GM21360 (cell line): ENCODE measurements around the gene DARS1.
A peak's percentile ranks its signal among the peaks of the same experiment; 100 is the strongest.

Experiments used
- ATAC-seq: cut with Tn5 transposase; IDR thresholded peaks from one replicate; pipeline ENCODE4 v1.9.1; 2021; ENCODE audit warnings: mild to moderate bottlenecking, moderate library complexity; ENCODE audit not compliant: unreplicated experiment

Gene DARS1

GRCh38 chr2:136016836-136017235 lies 31.4 kb upstream of the DARS1 start:
- ATAC-seq: no peak

DNA sequence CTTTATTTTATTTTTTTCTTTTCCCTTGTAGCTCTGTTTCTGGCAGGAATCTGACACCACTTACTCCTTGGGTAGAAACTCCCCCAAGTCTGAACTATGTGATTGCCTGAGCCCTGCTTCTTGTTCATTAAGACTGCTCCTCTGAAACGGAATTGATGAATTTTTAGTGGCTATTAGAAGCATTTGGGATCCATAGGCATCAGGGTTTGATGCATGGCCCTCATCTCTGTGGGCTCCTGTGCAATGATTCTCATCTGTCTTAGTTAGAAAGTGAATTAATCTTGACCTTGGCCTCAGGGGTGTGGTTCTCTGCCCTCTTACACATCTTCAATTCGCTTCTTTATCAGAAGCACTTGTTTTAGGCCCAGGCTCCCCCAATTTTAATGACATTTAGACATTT lies 31.0 kb upstream of the DARS1 start:
- ATAC-seq: no peak

DNA sequence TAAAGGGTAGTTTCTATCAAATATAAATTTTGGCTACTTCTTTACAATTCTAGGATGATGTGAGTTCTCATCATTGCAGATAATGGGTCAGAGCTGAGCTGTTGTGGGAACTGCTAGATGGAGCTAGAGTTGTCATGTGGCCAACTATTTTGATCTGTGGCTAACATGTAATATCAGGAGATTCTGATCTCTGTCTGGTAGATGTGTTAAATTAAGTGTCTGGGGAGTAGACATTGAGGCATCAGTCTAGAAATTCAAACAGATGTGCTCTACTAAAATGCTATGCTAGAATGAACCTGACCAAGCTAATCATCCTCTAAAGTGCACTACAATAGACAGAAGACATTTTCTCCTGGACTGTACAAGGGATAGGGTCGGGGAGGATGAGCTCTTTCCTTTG lies 30.3 kb upstream of the DARS1 start:
- no peak for ATAC-seq

DNA sequence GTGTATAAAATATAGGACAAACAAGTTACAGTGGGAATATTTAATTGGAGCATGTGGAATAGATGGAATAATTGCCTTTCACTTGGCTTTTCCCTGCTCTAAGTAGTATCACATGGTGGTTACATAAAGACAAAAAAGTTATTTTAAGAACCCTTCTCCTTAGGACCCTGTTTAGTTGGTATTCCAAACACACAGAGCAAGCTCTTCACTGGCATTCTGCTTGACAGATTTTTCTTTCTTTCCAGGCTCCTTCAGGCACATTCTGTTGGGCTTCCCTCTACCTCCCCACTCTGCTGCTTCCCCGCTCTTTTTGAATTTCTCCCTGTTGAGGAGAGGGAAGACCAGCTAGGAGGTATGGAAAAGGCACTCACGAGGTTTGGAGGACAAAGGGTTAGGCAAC lies 29.0 kb upstream of the DARS1 start:
- no peak for ATAC-seq

- ATAC-seq: no peak
These were observed 28.5 kb upstream of the DARS1 start for GRCh38 chr2:136013955-136014354.

DNA sequence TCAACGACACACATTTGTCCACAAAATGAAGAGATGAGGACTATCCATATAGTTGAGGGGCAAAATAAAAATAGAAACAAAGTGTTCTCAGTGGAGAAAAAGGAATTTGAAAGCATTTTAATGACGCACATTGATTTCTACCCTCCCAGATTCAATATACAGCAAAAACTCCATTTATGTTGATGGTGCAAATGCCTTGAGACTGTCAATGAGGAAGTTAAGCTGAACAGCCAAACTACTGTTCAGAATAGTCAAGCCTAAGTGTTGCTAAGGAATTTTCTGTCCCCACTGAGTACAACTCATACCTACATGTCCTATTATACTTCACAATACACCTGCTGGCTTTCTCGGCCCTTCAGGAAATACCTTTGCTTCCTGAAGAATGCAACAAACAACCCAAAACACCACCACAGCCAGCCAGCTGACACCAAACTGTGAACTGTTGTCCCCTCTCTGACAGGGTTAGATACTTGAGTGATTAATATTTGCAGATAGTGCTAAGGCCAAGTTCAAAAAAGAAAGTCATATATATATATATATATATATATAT lies 27.8 kb upstream of the DARS1 start:
- no peak for ATAC-seq

- no peak for ATAC-seq
These were observed 26.9 kb upstream of the DARS1 start for GRCh38 chr2:136012315-136012714.

DNA sequence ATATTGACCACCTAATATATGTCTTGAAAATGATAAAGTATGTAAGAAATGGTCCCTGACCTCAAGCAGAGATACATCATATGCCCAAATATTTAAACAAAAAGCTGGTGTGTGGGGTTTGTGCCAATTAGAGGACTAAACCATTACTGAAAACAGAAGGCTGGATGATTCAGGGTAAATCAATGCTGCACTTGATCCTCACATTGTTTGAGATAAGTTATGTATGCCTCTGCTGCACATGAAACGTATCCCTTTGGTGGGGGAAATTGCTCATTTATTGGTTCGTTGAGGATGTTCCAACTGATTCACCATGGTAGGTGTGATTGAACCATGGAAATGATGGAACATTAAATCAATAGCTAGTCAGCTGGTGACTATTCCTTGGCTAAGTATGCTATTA lies 24.7 kb upstream of the DARS1 start:
- ATAC-seq: no peak

DNA sequence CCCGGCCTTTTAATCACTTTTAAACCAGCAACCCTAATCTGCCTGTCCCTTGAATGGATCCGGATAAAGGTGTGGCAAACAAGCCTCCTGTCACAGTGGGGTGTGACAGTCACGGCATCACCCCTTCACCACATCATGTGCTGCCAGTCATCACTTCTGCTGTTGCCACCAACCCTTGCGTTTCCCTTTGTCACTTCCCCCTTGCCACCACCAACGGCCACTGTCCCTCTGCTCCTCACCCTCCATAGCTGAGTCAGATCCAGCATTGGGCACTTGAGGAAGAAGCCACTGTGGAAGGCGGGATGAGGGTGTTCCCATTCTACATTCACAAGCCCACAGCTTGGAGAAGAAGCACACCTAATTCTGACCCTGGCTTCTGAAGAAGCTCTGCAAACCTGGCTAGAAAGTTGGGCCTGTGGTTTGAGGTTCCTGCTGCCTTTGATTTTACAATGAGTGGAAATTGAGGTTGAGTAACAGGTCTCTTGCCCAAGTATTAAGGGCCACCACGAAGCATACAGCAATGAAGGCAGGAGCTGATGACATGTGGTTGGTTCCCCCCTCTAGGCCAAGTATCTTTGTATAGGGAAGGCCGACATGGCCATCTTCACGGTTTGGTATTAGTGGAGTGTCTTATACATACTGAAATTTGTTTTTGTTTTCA lies 22.9 kb upstream of the DARS1 start:
- ATAC-seq: no peak

DNA sequence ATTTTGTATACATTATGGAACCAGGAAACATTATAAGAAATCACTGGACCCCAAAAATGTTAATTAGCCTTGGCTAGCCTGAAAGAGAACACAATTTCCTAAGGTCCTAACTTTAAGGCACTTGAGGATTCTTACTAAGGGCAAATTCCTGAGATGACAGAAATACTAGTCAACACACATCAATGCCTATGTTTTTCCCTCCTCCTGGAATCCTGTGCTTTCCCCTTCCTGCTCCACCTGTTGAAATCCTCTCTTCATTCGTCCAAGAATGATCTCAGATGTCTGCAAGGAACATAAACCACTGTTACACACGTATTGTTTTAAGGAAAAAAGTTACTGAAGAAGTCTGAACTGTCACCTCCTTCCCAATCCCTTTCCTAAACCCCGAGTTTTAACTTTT lies 21.2 kb upstream of the DARS1 start:
- no peak for ATAC-seq

DNA sequence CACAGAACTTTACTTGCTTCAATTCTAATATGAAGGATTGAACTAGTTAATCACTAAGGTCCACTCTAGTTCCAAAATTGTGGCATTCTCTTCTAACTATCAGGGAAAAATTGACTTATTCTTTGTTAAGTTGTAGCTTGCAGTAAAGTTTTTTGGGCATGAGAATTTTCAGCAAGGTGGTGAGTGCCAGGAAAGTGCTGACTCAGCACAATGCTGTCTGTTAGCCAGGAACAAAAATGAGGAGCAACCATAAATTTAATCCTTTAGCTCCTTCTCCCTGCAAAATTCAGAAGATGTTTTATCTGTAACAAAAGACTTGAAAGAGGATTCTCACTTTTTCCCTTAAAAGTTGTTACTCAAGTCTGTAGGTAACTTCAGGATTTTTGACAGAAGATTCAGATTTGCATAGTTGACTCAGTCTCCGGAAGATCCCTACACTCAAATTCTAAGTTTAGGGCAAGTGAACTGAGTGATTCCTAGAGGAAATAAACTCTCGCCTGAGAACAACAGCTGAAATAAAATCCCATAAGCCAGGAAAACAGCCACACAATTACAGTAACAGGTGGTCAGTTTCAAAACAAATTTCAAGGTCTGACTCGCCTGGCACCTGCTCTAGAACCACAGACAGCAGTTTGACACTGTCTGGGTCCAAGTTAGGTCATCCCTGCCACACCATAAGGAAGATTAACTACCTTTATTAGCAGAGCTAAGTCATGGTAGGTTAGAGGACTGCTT lies 20.2 kb upstream of the DARS1 start:
- peak; percentile 45 for ATAC-seq

DNA sequence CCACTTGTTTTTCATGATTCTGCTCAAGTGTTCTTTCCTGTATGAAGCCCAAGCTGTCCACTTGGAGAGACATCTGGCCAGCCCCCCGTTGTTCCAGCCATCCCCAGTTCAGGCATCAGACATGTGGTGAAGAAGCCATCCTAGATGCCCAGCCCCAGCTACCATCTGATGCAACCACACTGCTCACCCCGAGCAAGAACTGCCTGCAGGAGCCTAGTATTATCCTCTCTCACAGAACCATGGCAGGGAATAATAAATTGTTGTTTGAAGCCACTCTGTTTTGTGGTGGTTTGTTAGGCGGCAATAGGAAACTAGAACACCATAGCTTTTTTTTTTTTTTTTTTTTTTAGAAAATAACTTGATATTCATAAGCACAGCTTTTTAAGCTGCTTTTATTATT lies 19.5 kb upstream of the DARS1 start:
- ATAC-seq: no peak

DNA sequence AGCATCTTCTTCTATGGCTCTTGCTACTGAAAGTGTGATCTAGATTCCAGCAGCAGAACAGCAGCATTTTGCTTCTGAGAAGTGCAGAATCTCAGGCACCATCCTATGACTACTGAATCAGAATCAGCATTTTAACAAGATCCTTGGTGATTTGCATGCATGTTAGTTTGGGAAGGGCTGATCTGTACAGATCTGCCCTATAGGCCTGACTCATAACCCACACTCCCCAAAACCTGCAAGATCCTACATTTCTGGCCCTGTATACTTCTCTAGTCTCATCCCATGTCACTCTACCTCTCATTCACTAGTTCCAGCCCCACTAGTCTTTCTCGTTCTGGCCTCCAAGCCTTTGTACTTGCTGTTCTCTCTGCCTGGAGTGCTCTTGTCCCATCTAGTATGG lies 15.7 kb upstream of the DARS1 start:
- no peak for ATAC-seq

DNA sequence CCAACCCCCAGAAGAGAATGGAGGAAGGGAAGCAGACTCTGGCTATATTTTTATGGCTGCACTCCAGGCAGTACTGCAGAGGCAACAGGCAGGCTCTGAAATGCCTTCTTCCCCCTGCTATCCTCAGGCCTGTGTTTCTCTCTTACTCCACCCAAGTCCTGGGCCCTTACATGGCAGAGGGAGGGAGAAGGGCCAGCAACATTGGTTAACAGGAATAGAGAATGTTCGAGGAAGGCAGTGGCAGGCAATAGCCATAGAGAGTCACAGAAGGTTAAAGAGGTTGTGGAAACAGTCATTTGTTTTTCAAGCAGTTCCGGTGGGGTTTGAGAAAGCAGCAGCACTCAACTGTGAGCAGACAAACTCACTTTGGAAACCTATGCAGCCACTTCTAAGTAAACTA lies 15.1 kb upstream of the DARS1 start:
- peak; percentile 55 for ATAC-seq

DNA sequence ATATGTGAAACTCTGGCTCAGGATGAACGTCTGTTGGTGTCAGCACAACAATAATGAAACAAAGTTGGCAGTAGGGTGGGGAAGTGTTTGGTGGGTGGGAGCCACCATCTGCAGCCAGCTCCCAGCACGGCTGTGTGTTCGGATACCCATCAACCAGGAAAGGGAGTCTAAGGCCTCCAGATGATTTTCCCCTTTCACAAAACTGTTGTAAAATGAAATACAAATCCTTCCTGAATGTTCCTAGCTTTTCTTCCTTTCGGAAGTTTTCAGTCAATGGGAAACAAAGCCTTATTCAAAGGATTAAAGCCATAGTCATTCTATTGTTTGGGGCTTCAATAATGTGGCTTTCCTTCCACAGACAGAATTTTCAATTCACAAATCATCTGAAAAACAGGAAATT lies 14.5 kb upstream of the DARS1 start:
- no peak for ATAC-seq

GRCh38 chr2:135998879-135999278 lies 13.5 kb upstream of the DARS1 start:
- ATAC-seq: no peak

GRCh38 chr2:135997380-135997779 lies 12.0 kb upstream of the DARS1 start:
- ATAC-seq: peak; percentile 60

DNA sequence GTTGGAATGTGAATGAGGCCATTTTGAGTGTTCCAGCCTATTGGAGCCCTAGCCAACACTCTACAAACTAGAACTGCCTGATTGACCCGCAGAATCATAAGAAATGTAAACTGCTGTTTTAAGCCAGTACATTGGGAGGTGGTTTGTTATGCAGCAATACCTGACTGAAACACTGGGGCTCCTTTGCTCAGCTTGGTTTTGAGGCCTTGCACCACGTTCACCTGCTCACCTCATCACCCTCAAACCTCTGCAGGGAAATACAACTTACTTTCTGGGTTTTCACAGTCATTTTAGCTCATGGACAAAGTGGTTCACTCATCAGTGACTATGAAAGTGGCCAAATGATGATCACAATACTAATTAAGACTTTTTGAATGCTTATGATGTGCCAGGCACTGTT lies 10.9 kb upstream of the DARS1 start:
- no peak for ATAC-seq

- no peak for ATAC-seq
These were observed 8.9 kb upstream of the DARS1 start for GRCh38 chr2:135994281-135994680.

DNA sequence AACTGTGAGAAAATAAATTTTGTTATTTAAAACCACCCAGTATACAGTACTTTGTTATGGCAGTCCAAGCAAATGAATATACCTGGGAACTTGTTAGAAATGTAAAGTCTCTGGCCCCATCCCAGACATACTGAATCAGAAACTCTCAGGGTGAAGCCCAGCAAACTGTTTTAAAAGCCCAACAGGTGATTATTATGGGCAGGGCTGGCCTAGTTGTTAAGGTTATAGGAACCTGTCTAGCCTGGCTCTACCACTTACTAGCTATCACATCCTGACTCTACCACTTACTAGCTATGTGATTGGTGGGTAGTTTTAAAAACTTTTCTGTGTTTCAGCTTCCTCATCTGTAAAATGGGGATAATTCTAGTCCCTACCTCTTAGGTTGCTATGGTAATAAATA lies 8.0 kb upstream of the DARS1 start:
- no peak for ATAC-seq

- no peak for ATAC-seq
These were observed 6.4 kb upstream of the DARS1 start for GRCh38 chr2:135991861-135992260.

GRCh38 chr2:135987441-135987840 lies 2.0 kb upstream of the DARS1 start:
- no peak for ATAC-seq

- ATAC-seq: no peak
These were observed 1.1 kb upstream of the DARS1 start for GRCh38 chr2:135986507-135986906.
